ENCODE data around the gene FYN. TPM values are rescaled to one million over a fixed set of nuclear protein-coding genes. Genes with fewer than 3 reads are reported as not detected.

FYN gene
- total RNA-seq, 1 experiment from 2014 or later, result 34.3 TPM

DNA sequence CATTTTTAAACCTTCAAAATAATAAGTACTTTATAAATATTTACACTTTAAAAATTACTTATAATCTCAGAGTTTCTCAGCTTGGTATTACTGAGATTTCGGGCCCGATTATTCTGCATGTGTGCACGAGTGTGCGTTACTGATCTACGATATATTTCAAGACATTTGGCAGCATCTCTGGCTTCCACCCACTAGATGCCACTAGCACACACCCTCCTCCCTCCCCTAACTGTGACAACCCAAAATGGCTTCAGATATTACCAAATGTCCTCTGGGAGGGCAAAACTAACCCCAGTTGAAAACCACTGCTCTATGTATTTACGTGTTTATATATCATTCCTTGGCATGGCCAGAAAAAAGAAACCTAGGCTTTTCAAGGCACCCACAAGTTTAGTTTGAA, 95.9 kb downstream of the FYN start:
- ChIA-PET CTCF (no interaction called here), POLR2A (ENCODE audit: low non-redundant PET) (no interaction called here)
- H3K4me3 ChIP-seq (ENCODE audit: low read depth, low read length, poor library complexity, severe bottlenecking), result no peak overlapping the region
- H3K27ac ChIP-seq (ENCODE audit: low read depth, low read length, poor library complexity, severe bottlenecking), result no peak overlapping the region
- no peaks in the 10 kb centered on the region for H3K9me3 ChIP-seq (ENCODE audit: low read depth, low read length, poor library complexity, severe bottlenecking)
- intact Hi-C loops (cut with micrococcal nuclease; ENCODE audit: unreplicated experiment), result no loop called here
- peak; percentile 26 for DNase-seq (ENCODE audit: low spot score)
- no peaks in the 10 kb centered on the region for H3K27me3 ChIP-seq (replicated peaks; ENCODE audit: insufficient read depth, low read depth, low read length, poor library complexity)
- H3K36me3 ChIP-seq (ENCODE audit: insufficient read depth, low read length, poor library complexity, severe bottlenecking), result no peaks in the 10 kb centered on the region
- H3K4me1 ChIP-seq (ENCODE audit: insufficient read depth, low read length, poor library complexity, severe bottlenecking), result no peaks in the 10 kb centered on the region
- TF ChIP-seq, protein P1, sequence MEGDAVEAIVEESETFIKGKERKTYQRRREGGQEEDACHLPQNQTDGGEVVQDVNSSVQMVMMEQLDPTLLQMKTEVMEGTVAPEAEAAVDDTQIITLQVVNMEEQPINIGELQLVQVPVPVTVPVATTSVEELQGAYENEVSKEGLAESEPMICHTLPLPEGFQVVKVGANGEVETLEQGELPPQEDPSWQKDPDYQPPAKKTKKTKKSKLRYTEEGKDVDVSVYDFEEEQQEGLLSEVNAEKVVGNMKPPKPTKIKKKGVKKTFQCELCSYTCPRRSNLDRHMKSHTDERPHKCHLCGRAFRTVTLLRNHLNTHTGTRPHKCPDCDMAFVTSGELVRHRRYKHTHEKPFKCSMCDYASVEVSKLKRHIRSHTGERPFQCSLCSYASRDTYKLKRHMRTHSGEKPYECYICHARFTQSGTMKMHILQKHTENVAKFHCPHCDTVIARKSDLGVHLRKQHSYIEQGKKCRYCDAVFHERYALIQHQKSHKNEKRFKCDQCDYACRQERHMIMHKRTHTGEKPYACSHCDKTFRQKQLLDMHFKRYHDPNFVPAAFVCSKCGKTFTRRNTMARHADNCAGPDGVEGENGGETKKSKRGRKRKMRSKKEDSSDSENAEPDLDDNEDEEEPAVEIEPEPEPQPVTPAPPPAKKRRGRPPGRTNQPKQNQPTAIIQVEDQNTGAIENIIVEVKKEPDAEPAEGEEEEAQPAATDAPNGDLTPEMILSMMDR (conservative IDR thresholded peaks at IDR 0.05; ENCODE audit: low read depth, low read length), result no peak; the same call in 1 of the 2 replicates
- no TSS peak for BruUV-seq (replicated peaks)

DNA sequence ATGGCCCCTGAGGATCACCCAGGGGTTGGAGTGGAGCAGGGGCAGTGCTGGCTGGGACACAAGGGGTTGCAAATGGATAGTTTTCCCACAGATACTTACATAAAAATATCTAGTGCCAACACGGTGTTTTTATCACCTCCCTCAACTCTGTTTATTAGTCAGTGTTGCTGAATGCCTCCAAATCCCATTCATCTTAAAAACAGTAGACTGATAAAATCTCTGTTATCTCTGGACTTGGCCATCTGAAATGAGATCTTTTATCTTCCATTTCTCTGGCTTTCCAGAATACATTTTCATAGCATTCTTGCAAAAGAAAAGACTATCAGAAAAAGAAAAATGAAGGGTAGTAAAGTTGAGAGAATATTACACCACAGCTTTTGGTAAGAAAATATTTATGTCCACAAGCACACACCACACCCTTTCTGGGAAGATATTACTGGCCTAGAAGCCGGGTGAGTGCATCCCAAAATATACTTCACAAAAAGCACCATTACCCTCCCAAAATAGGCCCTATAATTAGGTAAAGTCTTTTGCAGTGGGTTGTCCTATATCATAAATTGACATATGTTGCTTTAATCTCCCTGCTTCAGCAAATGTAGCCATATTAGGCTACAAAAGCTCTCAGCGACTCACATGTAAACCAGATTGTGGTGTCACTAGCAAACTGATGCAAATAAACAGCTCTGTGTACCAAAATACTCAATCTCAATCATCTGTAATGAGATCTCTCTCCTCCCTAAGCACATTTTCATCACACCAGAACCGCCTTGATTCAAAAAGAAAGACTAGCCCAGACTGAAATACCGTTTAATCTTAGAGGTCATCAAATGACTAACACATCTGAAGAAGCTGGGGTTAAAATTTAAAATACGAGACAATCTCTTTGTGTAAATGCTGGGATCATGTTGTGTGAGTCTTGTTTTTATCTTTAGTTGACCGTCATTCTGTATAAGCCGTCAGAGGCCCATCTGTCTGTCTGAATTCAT, 96.7 kb downstream of the FYN start:
- ChIA-PET POLR2A (ENCODE audit: low non-redundant PET) (no interaction called here), CTCF (no interaction called here)
- no peak for DNase-seq (ENCODE audit: low spot score)
- no peaks in the 10 kb centered on the region for H3K36me3 ChIP-seq (ENCODE audit: insufficient read depth, low read length, poor library complexity, severe bottlenecking)
- TF ChIP-seq, protein P1 (conservative IDR thresholded peaks at IDR 0.05; ENCODE audit: low read depth, low read length), result no peak
- no peak for TF ChIP-seq EZH2 (IDR thresholded peaks at IDR 0.05; ENCODE audit: borderline replicate concordance, low read depth, low read length, poor library complexity, severe bottlenecking)
- BruUV-seq (replicated peaks), result no TSS peak
- no peaks in the 10 kb centered on the region for H3K4me1 ChIP-seq (ENCODE audit: insufficient read depth, low read length, poor library complexity, severe bottlenecking)
- H3K27ac ChIP-seq (ENCODE audit: low read depth, low read length, poor library complexity, severe bottlenecking), result no peak overlapping the region
- intact Hi-C loops (cut with micrococcal nuclease; ENCODE audit: unreplicated experiment), result no loop called here
- no peaks in the 10 kb centered on the region for H3K27me3 ChIP-seq (replicated peaks; ENCODE audit: insufficient read depth, low read depth, low read length, poor library complexity)
- H3K4me3 ChIP-seq (ENCODE audit: low read depth, low read length, poor library complexity, severe bottlenecking), result no peak overlapping the region
- H3K9me3 ChIP-seq (ENCODE audit: low read depth, low read length, poor library complexity, severe bottlenecking), result no peaks in the 10 kb centered on the region

DNA sequence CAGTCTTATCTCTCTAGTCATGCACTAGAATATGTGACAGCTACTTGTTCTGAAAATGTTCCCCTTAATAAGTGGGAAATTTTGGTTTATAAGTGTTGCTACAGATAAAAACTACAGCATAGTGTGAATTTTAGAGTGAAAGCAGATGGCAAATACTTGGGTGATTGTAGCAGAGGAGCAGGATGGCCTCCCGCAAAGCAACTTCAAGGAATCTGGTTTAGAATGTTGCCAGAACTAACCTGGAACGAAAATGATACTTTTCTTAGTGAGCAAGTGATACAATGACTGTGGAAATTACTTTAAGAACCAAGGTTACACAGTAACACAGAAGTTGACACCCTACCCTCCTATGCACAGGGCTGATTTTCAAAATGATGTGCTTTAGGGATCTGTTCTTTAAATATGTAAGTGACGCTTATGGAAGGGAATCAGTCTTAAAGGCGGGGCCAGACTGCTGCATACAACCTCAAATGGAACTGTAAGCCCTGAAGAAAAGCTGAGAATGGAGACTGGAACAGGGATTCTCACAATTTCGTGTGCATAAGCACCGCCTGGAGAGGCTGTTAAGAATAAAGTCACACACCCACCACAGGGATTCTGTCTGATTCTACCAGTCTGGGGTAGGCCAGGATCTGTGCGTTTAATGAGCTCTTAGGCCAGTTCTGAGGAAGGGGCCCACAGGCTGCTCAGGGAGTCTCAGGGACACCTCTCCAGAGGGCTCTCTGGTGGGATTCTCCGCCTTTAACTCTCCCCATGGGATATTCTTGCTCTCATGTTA, 97.9 kb downstream of the FYN start:
- ChIA-PET CTCF (no interaction called here), POLR2A (ENCODE audit: low non-redundant PET) (no interaction called here)
- DNase-seq (ENCODE audit: low spot score), result no peak
- no peak overlapping the region for H3K4me3 ChIP-seq (ENCODE audit: low read depth, low read length, poor library complexity, severe bottlenecking)
- no peaks in the 10 kb centered on the region for H3K27me3 ChIP-seq (replicated peaks; ENCODE audit: insufficient read depth, low read depth, low read length, poor library complexity)
- BruUV-seq (replicated peaks), result no TSS peak
- H3K36me3 ChIP-seq (ENCODE audit: insufficient read depth, low read length, poor library complexity, severe bottlenecking), result no peaks in the 10 kb centered on the region
- no peaks in the 10 kb centered on the region for H3K4me1 ChIP-seq (ENCODE audit: insufficient read depth, low read length, poor library complexity, severe bottlenecking)
- TF ChIP-seq, protein P1 (conservative IDR thresholded peaks at IDR 0.05; ENCODE audit: low read depth, low read length), result no peak
- TF ChIP-seq EZH2 (IDR thresholded peaks at IDR 0.05; ENCODE audit: borderline replicate concordance, low read depth, low read length, poor library complexity, severe bottlenecking), result no peak
- no peaks in the 10 kb centered on the region for H3K9me3 ChIP-seq (ENCODE audit: low read depth, low read length, poor library complexity, severe bottlenecking)
- no peak overlapping the region for H3K27ac ChIP-seq (ENCODE audit: low read depth, low read length, poor library complexity, severe bottlenecking)
- intact Hi-C loops (cut with micrococcal nuclease; ENCODE audit: unreplicated experiment), result no loop called here
